DMS153 (cell line): Measurements from ENCODE around the gene PHYH.
"Not testable (repeated sequence)": the region's sequence is repeated elsewhere in the genome, so short reads cannot be mapped to it uniquely, and the experiment has no call there.

Experiments used
- DNase-seq: peaks from one replicate; lab custom pipeline; 2025; lab: John Stamatoyannopoulos, UW

PHYH gene

DNA sequence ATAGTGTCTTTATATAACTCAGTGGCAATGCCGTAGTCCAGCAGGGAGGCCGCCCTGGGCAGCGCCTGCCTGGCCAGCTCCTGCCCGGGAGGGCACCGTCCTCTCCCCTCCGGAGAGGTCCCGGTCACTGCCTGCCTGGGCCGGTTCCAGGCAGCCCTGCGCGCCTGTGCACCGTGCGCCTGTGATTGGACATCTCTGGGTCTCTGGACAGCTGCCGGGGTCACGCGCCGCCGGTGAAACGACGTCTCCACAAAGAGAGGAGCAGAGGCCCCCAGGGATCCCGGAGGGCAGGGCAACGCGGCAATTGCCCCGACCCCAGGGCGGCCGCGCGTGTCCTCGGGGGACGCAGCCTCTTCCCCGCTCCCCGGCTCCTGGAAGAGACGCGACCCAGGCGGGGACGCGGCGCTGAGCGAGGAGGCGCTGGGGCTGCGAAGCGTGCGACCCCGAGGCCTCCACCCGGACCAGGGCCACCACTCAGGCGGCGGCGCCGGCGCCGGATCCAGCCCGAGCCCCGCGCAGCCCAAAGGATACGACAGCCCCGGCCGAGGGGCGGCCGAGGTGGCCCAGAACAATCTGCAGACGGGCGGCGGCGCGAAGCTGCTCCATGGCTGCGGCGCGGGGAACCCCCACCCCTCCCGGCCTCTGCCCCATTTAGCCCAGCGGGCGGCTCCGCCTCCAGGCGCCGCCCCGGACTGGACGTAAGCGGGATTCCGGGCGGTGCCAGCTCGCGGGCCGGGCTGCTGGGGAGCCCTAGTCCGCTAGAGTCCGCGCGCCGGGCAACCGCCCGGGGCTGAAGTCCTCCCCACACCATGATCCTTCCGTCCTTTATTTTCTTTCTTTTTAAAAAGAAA is at the start of gene PHYH:
Gene PHYH, minus strand, starts transcription at position 628 of the 851 bp plus-strand sequence. Its CDS starts 22 bp downstream, at position 606.
- peak; percentile 27 for DNase-seq

DNA sequence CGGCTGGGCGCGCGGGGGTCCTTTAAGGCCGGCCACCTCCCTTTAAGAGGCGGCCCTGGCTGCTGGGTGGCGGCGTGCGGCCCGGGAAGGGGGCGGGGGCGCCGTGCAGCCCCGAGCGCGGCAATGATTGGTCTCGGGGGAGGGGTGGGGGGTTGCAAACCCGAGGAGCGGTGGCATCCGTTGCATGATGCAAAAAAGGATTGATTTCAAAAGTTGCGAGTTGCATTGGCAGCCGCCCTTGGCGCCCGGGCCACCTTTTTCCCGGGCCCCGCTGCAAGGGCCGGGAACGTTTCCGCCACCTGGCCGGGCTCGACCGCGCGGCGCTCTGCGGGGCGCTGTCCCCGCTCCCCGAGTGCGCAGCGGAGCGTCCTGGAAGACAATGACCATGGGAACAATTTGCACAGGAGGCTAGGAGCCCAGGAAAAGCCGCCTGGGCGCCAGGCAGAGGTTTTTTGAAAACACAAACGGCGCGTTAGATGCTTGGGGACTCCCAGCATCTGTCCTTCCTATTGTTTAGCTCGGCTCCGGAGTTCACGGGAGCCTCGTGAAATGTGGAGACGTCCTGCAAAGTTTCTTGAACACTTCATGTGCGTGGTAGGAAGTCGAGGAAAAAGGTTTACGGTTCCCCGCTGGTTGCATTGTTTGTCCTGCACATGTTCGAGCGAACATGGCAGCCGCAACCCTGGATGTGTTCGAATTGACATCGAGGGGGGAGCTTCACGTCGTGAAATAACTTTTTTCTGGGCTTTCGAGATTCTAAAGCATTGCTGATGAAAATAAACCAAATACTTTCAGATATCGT is 48.6 kb upstream of the PHYH start, which contains the start of gene SEPHS1:
Gene SEPHS1, minus strand, starts transcription at position 78 of the 802 bp plus-strand sequence. CDS start 3,343 bp downstream, outside the sequence.
- peak; percentile 31 for DNase-seq

DNA sequence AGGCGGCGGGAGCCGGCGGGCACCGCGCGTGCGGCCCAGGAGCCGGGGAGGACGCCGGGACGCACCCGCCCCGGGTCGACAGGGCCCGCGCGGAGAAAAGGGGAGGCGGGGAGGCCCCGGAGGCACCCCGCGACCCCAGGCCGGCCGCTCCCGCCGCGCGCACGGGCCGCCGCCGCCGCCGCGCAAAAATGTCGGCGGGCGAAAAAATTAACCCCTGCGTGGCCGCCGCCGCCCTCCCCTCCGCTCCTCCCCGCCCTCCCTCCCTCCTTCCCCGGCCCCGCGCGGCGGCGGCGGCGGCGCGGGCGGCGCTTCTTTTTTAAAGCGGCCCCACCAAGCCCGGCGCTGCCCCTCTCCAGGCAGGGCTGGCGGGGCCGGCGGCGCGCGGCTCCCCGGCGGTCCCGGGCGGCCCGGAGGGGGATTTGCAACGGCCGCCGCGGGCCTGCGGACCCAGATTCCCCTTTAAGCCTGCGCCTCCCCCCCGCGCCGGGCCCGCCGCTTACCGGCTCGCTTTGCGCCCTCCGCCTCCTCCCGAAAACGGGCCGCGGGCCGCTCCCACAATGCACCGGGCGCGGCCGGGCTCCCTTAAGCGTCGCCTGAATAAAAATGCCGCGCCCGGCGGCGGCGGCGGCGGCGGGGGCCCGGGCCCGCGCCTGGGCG is 47.8 kb upstream of the PHYH start:
- peak; percentile 24 for DNase-seq

DNA sequence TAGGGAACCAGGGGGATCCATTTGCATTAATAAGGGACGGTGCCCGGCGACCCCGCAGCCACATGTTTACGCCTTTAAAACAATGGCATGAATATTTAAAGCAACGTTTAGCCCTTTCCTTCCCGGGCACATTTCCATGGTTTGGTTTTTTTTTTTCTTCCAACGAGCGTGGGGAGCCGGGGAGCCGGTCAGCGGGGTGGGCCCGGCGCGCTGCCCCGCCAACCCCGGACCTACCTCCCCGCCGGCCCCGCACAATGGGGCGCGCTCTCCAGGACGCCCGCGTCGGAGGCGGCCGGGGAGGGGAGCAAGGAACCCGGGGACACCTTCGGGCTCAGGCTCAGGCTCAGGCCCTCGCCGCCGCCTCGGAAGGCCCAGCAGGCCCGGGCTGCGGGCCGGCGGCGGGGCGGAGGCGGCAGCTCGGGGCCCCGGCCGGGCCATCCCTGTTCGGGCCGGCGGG is 47.2 kb upstream of the PHYH start:
- DNase-seq: no peak

DNA sequence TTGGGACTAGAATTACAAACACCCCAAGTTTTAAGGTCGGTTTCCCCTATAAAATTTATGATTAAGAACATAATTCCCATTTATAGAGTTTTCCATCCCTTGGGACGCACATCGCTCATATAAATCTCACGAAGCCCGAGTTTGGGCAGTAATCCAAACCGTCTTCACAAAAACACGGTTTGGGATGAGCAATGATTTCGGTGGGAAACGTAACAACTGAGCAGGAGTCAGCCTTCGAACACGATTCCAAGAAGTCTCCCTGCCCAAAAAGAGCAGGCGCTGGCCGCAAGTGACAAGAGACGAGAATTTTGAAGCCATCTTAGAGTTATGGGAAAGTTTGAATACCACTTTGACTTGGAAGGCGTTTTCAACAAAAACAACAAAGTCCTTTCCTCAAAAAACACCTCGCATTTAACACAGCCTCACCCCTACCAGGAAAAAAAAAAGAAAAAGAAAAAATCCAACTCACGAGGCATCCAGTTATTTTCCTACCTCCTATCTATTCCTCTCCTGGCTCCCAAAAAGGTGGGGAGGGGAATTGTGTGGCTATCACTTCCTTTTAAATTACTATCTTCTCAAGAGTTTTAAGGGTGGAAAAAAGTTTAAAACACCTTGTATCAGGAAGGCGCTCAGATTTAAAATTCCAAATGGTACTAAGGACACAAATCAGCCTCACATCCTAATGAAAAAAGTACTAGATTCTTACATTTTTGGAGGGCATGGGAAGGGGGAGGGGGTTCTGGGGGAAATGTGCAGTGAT is 46.6 kb upstream of the PHYH start:
- no peak for DNase-seq

DNA sequence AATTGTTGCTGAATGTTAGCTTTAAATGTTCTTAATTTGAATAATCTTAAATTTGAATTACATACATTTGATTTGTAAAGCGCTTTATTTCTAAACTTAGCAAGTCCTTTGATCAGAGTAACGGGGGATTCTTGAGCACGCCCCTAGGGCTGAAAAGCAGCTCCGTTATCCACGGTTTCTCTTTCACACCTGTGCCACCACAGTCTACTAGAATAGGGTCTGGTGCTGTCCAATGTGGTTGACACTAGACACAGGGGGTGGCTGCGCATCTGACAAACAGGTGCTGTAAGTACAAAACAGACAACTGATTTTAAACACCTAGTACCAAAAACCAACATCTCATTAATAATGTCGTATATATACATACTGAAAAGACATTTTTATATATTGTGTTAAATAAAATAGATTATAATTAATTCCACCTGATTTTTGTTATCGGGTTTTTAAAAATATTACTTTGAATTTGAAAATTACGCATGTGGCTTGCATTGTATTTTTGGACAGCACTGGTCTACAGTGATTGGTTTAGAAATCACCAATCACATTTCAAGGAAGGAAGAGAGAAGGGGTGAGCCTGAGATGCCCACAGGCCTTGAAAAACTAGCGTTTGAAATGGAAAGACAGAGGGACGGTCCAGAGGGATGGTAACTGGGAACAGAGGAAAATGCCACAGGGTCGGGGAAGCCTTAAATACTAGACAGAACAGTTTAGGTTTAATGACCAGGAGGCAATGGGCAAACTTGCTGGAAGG is 40.9 kb upstream of the PHYH start:
- no peak for DNase-seq

DNA sequence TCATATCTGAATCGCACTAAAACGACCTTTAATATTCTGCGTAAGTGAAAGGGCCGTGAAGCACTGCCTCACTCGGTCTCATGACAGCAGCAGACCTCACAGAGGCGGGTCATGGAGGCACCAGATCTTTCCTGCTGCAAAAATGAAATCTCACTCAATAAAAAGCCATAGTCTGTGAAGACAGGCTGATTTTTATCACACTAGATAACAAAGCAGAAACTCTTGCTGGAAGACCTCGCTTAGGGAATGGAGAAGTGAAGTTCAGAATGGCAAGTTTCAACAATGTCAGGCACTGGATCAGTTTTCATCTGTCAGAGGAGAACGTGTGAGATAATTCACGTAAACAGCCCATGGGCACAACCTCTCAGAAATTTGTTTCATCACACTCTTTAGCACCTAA is 40.2 kb upstream of the PHYH start:
- DNase-seq: no peak

DNA sequence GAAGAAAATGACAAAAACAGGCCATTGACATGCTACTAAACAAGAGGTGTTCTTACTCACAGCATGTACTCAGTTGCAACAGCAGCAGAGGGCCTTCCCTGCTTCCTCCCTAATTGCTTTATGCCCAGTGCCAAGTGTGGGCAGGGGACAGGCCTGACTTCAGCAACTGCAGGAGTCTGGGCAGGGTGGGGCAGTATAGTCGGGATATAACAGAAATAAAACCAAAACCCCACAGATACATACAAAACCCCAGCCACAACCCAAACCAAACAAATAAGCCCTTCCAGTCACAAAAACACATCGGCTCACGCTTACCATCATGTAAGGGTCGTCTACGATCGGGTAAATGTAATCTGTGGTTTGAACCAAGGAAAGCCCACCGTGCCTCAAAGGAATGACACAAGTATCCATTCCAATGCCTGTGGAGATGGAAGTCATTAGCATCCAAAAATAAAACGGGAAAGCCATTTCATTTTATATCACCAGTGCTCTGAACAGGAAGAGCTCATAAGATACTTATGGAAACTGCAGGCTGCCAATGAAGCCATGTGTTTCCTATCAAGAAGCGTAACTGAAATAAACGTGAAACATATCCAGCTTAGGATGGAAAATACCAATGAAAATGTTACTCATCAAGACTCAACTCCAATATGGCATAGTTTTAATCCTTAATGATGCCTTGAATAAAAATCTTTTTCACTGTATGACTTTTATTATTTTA is 38.7 kb upstream of the PHYH start:
- DNase-seq: no peak

DNA sequence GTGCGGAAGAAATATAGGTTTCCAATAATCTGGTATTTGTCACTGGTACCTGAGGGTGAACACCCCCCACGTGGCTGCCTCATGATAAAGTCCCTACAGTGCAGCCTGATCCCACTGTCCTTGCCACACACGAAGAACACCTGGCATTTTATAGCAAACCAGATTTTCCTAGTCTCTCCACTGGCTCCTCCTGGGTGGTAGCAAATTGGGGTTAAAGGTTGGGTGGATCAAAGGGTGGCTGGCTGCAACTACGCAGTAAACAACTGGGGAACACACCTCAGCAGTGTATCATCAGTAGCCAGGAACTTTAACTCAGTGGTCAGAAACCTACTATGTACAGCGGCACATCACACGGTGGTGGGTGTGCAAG is 37.9 kb upstream of the PHYH start:
- no peak for DNase-seq

DNA sequence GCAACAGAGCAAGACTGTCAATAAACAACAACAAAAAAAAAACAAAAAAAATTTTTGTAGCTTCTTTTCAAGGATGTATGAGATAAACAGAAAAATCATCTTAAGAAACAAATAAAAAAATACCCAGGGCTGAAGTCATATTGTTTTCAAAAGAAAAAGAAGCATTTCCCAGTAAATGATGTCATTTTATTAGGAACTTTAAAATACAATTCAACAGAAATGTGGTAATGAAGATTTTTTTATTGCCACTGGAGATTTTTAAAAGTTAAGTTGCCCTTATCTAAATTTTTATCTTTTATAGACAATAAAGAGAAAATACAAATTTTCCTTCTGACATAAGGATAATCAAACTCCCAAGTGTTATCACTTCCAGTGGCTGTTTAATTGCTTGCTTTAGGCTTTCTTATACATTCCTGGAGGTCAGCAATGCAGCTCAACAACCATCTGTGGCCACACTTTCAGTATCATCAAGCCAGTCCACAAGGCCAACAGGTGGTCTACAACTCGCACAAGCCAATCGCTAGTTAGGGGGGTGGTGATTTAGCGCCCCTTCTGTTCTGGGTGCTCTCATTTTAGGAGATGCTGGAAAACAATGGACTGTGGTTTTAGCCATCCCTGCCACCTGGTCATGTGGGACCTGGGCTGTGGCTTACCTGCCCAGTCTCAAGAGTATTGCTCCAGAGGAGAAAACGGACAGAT is 37.4 kb upstream of the PHYH start:
- no peak for DNase-seq

DNA sequence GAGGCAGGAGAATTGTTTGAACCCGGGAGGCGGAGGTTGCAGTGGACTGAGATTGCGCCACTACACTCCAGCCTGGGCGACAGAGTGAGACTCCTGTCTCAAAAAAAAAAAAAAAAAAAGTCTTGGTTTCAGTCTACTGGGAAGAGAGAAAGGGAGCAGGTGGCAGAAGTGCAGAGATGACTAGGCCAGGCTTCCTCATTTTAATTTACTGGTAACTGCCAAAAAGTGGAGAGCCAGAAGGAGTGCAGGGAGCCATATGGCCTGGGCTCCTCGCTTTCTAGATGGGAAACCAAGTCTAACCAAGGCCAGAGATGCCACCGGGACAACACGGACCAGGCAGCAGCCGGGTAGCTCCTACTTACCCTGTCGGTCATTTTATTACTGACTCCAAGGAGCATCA is 36.0 kb upstream of the PHYH start:
- no peak for DNase-seq

DNA sequence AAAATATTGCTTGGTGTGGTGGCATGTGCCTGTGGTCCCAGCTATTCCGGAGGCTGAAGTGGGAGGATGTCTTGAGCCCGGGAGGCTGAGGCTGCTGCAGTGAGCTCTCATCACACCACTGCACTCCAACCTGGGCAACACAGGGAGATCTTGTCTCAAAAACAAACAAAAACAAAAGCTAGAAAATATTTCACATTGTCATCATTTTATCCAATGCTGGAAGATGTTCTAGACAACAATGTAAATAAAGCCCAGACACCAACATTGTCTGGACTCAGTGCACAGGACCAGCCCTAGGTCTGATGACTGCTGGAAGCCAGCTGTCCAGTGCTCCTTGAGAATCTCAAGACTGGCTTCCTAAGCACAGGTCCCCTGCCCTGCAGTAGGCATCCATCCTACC is 34.7 kb upstream of the PHYH start:
- DNase-seq: no peak

DNA sequence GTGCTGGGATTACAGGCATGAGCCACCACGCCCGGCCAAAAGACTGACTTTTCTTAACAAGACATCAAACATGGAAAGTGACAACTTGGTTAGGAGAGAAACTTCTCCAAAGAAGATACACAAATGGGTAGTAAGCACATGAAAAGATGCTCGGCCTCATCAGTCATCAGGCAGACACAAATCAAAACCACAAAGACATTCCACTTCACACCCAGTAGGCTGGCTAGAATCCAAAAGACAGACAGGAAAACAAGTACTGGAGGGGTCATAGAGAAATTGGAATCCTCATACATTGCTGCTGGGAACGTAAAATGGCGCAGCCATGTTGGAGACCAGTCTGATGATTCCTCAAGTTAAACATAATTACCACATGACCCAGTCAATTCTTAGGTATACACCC is 31.8 kb upstream of the PHYH start:
- DNase-seq: no peak

DNA sequence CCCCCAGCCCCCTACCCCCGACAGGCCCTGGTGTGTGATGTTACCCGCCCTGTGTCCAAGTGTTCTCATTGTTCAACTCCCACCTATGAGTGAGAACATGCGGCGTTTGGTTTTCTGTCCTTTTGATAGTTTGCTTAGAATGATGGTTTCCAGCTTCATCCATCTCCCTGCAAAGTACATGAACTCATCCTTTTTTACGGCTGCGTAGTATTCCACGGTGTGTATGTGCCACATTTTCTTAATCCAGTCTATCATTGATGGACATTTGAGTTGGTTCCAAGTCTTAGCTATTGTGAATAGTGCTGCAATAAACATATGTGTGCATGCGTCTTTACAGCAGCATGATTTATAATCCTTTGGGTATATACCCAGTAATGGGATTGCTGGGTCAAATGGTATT is 31.1 kb upstream of the PHYH start:
- DNase-seq: not testable (repeated sequence)

DNA sequence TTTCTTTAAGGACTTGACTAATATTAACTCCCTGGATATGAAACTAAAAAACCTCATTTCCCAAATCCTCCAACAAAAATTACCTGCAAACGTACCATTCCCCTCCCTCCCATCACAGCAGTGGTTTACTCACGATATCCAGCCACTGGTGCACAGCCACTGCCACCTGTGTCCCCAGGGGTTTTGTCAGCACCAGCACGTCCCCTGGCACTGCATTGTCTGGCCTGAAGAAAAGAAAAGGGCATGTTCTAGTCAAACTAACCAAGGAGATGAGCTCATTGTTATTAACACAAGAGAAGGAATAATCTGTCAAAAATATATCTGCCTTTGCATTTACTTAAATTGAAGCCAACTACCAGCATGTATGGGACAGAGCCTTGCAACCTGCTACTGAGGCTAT is 29.7 kb upstream of the PHYH start:
- no peak for DNase-seq

DNA sequence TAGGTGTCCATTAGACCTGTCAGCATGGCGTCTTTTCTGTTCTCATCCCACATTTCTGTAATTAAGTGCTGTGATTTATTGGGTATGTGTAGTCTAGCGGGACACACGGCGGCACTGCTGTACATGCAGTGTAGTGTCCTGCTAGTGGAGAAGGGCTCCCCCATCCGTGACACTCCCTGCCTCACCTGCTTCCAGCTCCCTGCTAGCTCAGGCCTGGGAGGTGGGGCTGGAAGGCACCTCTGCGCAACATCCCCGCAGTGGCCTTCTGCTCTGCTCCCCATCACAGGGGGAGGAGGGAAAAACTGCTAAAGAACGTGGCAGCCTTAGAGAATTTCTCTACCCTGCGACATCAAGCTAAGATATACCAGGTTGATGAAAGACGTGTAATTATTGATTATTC is 28.7 kb upstream of the PHYH start:
- no peak for DNase-seq

DNA sequence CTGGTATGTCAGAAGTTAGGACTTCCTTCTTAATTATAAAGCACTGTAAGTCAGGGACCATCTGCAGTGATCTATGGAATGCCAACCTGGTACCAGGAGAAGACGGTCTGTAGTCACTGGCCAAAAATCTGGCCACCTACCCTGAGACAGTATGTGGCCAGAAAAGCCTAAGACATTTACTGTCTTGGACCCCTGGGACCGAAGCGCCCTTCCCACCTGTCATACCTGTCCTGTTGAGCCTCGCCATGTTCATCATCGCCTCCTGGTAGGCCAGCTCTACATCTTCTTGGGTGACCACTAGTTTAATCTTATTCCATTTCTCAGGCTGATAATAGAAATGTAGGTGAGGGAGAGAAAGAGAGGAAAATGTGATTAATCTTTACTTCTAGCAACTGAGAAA is 28.3 kb upstream of the PHYH start:
- no peak for DNase-seq

DNA sequence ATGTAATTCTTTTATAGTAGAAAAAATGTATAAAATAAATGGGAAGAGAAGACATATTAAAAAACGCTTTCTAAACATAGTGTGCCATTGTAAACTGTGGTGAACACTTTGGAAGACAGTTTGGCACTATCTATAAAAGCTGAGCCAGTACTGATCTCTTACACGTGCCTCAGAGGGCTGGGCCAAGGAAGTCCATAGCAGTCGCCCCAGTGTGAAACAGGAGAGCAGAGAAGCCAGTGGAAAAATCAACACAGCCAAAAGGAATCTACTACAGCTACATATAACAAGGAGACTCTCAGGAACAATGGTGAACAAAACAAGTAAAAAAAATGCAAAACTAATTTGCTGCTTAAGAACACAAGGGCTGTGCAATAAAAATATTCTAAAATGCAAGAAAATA is 27.7 kb upstream of the PHYH start:
- DNase-seq: no peak

DNA sequence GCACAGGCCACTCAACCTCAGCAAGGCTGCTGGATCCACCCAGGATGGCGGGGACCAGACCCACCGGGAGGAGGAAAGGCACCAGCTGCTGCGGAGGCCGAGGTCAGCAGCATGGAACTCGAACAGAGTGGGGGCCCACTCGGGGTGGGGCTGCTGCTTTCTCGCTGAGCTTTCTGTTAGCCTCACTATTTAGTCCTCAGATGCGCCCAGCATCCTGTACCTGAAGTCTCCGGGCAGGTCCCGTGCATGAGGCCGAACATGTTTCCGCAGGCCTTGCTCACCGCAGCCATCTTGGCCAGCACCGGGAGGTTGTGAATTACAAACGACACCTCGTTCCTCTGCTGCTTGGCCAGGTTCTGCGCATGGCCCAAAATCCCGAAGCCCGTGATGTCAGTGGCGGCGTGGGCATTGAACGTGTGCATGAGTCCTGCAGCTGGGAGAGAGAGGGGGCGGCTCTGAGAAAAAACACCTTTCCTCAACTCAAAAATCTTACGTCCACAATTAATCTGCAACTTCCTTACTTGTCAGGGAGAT is 22.8 kb upstream of the PHYH start:
- DNase-seq: no peak

DNA sequence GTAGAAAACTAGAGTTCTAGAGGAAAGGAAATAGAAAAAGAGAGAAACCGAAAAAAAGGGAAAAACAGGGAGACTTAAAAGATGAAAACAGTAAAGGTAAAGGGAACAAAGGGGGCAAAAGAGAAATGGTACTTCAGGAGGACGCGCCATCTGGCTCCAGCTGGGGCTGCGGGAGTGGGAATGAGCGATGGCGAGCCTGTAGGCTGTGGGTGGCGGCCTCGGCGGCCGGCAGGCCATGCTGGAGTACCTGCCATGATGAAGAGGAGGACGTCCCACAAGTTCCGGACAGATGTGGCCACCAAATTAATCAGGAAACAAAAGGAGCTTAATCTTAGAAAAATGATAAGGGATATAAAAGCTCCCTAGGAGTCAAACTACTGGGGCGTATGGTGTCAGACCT is 21.7 kb upstream of the PHYH start:
- no peak for DNase-seq
